Stimulated activated CD8-positive, alpha-beta memory T cell treated with anti-CD3 and anti-CD28 coated beads, Interleukin-4, amount 100 ng/mL, for 48 hours (primary cell): Measurements from ENCODE around the gene PLBD2.

ENCODE experiments used
- DNase-seq: peaks from one replicate; pipeline ENCODE4 v3.0.0-alpha.2; 2020

Gene PLBD2

DNA sequence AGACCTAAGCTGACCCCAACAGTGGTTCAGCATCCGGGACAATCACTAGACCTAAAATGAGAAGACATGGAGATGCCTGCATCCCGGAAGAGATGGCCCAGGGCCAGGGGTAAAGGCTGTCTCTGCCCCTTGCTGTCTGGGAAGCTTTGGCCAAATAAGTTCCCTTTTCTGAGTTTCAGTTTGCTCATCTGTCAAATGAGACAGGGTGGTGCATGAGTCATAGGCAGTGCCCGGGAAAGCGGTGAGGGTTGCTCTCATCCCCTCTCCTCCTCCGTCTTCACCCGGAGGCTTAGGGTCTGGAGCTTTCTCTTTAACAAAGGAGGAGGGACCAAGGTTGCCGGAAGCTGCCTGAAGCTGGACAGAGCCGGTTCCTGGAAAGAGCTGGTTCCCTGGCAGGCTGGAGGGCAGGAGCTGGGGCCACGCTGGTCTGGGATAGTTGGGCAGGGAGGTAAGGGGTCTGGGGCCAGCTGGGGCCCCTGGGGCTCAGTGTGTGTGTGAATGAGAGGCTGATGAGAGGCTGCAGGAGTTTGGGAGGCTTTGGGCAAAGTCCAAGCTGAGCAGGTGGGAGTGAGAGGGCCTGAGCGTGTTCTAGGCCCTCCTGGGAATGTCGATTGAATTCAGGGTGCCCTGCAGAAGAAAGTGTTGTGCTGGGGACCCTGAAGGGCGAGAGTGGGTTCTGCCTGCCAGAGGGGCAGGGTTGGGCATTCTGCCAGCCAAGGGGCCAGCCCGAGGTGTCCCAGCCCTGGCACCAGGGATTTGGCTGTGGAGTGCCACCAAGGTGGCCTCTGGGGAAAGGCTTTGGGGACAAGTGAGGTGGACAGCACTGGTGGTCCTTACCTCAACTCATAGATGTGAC is 63.9 kb downstream of the PLBD2 start, which contains the start of gene SDSL:
Gene SDSL, plus strand, starts transcription at position 351 of the 856 bp plus-strand sequence. CDS start 5,603 bp downstream, outside the sequence.
- DNase-seq, result peak; percentile 63

DNA sequence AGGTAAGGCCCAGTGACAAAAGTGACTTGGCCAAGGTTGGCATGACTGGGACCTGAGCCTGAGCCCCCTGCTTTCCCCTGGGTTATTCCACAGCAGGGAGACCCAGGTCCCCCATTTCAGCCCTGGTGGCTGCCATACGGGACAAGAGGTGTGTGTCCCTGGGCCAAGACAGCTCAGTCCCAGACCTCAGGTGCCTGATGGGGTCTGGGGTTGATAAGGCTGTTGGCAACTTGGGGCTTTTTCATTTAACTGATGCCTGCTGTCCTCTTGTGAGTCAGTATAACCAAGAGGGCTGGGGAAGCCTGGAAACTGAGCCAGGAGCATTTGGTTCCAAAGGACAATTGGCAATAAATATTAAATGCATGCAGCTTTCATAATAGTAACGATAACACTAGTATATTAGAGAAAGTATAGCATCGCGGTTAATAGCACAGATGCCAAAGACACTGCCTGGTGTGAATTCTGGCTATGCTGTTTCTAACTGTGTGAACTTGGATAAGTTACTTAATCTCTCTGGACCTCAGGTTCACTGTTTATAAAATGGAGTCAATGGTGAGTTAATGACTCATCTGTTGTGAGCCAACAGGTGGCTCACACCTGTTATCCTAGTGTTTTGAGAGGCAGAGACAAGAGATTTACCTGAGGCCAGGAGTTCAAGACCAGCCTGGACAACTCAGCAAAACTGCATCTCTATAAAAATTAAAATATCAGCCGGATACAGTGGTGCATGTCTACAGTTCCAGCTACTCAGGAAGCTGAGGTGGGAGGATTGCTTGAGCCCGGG is 64.7 kb downstream of the PLBD2 start:
- no peak for DNase-seq

DNA sequence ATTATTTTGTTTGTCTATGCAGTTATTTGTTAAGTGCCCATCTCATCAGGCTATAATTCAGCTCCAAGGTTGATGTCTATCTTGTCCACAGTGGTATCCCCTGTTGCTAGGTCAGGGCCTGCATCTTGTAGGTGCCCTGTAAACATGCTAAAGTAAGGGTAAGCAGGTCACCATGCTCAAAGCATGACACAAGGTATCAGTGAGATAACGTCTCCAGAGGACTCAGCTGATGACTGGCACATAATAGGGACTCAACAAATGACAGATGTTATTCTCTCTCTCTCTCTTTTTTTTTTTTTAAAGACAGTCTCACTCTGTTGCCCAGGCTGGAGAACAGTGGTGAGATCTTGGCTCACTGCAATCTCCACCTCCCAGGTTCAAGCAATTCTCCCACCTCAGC is 66.1 kb downstream of the PLBD2 start:
- DNase-seq, result no peak

DNA sequence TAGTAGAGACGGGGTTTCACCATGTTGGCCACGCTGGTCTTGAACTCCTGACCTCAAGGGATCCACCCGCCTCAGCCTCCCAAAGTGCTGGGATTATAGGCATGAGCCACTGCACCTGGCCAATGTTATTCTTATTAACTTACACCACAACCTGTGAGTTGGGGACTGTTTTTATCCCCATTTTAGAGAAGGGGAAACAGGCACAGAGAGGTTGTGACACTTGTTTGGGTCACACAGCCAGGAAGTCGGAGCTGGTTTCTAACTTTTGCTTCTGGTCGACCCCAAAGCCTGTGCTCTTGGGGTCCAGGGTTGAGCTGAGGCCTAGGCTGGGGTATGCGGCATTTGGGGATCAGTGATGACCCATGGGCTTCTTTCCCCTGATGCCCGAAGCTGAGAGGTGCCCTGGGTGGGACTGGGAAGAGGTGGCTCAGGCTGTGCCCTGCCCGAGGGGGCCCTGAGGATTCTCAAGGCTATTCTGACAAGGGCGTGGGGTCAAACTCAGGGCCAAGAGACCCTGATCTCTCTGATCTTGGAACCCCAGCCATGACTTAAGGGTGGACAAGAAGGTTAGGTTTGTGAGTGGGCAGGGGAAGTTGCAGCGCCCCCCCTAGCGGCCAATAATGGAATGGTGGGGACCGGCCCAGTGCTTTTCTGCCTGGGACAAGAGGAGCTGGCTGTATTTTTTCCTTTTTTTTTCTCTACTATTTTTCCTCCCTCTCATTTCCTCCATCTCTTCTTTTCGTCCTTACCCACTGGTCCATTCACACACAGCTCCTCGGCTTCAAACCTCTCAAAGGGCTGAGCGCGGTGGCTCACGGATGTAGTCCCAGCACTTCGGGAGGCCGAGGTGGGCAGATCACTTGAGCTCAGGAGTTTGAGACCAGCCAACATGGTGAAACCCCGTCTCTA is 66.8 kb downstream of the PLBD2 start:
- DNase-seq, result peak; percentile 82

DNA sequence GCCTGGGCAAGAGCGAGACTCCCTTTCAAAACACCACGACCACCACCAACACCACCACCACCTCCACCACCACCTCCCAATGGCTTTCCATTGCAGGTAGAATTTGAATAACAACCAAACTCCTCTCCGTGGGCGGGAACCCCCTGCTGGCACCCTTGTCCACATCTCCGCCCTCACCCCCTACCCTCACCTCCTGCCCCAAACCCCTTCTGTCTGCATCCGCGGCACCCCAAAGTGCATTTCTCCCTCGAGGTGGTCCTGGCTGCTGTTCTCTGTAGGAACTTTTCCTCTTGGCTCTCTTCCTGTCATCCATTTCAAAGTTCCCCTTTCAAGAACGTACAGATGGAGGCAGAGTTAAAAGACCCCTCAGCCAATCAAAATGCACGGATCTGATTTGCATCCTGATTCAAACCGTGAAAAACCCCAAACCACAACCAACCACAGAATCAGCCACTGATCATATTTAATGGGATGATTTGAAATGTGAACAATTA is 67.6 kb downstream of the PLBD2 start:
- no peak for DNase-seq

DNA sequence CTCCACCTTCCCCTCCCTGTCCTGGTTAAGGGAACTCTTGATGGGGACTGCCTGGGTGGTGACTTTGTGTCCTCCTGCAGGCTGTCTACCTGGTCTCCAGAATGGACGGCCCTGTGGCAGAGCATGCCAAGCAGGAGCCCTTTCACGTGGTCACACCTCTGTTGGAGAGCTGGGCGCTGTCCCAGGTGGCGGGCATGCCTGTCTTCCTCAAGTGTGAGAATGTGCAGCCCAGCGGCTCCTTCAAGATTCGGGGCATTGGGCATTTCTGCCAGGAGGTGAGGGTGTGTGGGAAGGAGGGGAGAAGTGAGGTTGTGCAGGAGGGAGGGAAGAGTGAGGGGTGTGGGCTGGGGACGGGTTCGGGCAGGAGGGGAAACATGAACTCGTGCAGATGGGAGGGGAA is 69.5 kb downstream of the PLBD2 start:
- DNase-seq, result no peak

DNA sequence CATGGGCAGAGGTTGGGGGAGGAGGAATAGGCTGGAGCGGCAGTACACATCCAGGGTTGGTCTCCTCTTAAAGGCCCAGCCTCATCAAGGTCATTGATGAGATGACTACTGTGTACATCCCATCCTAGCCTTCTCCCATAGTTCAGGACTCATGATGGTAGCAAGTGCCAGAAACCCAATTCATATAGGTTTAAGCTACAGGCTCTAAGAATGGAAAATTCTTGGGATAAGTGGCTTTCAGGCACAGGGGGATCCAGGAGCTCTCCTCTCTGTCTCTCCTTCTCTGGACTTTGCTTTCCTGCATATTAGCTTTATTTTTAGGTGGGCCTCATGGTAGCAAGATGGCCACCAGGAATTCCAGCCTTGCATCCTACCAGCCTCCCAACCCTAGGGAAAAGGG is 70.1 kb downstream of the PLBD2 start:
- DNase-seq, result no peak

DNA sequence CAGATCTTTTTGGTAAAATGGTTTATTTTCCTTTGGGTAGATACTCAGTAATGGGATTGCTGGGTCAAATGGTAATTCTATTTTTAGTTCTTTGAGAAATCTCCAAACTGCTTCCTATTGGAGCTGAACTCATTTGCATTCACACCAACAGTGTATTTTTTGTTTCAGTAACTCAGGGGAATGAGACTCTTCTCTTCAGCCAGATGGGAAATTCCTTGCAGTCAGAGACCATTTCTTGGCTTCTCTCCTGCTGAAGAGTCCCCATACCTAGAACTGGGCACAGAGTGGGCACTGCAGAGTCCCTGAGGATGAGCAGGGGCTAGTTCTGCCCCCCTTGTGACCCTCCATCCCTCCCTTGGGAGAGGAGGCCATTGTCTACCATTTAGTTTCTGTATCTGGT is 74.6 kb downstream of the PLBD2 start:
- no peak for DNase-seq

DNA sequence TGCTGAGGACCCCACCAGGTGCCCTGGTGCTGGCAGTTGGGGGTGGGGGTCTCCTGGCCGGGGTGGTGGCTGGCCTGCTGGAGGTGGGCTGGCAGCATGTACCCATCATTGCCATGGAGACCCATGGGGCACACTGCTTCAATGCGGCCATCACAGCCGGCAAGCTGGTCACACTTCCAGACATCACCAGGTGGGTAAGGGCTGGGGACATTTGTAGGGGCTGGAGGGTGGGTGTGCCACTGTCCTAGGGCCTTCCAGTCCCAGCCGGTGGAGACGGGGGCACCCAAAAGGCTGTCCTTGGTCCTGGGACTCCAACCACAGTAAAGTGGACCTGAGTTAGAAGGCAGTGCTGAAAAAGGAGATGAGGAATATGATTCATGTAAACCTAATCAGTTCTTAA is 77.0 kb downstream of the PLBD2 start:
- no peak for DNase-seq

DNA sequence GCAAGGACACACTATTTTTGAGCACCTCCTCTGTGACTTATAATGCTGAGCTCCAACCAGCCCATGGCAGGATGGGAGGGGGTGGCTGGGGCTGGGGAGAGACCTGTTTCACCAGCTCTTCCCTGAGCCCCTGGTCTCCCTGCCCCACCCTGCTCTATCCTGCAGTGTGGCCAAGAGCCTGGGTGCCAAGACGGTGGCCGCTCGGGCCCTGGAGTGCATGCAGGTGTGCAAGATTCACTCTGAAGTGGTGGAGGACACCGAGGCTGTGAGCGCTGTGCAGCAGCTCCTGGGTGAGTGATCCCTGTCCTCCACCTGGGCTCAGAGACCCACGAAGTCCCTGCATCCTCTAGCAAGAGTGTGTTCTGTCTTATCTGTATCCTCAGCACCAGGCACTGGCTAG is 78.2 kb downstream of the PLBD2 start:
- DNase-seq, result no peak

DNA sequence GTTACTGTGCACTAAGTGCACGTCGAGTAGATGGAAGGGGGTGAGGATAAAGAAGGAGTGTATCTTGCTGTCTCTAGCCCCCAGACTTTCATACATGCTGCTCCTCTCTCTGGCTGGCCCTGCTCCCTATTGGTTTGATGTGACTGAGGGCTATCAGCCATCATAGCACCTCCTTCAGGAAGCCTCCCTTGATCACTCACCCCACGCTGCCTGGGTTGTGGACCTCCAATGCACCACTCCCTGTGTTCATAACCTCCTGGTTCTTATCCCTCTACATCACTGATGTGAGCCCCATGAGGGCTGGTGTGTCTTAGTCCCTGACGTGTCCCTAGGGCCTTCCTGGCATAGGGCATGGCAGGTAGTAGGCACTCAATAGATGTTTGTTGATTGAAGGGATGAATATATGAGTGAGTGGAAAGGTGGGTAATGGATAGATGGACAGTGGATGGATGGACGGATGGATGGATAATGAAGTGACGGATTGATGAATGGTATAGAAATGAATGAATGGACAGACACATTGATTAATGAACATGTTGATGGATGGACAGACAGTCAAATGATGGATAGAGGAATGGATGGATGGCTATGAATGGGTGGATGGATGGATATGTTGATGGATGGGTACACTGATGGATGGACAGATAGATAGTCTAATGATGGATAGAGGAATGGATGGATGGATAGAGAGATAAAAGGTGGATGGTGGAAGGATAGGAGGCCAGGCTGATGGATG is 78.8 kb downstream of the PLBD2 start:
- DNase-seq, result no peak

DNA sequence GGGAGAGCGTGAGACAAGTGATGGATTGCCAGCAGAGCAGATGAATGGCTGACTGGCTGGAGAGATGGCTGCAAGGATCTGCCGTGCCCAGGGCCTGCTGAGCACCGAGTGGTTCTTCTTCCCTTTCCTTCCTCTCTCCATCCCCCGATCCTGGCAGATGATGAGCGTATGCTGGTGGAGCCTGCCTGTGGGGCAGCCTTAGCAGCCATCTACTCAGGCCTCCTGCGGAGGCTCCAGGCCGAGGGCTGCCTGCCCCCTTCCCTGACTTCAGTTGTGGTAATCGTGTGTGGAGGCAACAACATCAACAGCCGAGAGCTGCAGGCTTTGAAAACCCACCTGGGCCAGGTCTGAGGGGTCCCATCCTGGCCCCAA is 79.3 kb downstream of the PLBD2 start:
- no peak for DNase-seq

DNA sequence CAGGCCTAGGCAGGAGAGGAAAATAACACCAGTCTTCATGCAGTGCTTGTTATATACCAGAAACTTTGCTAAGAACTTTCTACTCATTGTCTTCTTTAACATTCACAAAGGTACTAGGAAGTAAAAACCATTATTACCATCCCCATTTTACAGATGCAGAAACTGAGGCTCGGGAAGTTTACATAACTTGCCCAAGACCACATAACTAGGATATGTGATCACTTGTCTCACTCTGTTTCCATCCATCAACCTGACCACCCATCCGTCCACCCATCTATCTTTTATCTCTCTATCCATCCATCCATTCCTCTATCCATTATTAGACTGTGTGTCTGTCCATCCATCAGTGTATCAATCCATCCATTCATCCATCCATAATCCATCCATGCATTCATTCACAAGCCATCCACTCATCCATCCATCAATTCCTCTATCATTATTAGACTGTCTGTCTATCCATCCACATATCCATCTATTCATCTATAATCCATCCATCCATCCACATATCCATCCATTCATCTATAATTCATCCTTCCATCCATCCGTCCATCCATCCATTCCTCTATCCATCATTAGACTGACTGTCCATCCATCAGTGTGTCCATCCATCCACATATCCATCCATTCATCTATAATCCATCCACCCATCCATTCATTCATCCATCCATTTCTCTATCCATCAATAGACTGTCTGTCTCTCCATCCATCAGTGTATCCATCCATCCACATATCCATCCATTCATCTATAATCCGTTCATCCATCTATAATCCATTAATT is 80.3 kb downstream of the PLBD2 start:
- no peak for DNase-seq

DNA sequence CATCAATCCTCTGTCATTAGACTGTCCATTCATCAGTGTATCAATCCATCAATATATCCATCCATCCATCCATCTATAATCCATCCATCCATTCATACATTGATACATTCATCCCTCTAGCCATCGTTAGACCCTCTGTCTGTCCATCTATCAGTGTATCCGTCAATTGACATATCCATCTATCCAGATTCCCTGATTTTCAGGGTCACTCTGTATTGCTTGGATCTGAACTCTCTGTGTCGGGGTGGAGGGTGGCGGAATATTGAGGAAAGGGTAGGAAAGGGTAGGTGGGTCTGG is 80.9 kb downstream of the PLBD2 start:
- DNase-seq, result no peak

DNA sequence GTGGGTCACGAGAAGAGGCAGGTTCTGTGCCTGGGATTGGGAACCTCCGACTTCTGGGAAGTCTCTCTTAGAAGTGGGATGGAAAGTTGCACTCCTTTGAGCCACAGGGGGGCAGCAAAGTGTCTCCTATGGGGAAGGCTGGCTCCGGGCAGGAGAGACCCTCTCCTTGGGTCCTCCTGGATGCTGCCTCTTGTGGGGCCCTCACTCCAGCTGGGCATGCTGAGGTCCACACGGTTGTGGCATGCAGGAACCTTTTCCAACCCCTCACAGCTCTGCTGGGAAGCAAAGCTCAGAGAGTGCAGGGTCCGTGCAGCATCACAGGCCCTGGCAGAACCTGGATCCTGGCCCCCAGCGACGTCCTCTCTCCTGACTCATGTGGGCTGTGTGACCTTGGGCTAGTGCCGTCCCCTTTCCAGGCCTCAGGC is 81.2 kb downstream of the PLBD2 start:
- peak; percentile 44 for DNase-seq

DNA sequence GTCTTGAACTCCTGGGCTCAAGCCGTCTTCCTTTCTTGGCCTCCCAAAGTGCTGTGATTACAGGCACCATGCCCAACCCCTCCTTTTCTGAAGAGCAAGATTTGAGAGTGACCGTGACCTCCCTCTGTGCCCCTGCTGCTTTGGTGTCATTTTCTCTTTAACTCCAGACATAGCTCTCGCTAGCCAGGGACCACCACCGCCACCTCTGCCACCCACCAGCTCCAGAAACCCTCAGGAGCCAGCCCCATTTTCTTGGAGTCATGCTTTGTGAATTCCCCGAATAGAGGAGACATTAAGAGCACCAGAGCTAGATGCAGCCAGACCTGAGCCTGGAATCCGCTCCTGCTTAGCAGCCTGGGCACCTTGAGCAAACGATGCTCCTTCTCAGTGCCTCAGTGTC is 81.9 kb downstream of the PLBD2 start:
- DNase-seq, result no peak
